ENCODE results near the gene SEMA6D.

Gene SEMA6D

GRCh38 chr15:47820747-47821319 is 103.5 kb downstream of the SEMA6D start:
- TF ChIP-seq CTCF (conservative IDR thresholded peaks at IDR 0.05): no peak
- H3K27ac ChIP-seq: no peak overlapping the region

GRCh38 chr15:47822048-47822447 is 104.7 kb downstream of the SEMA6D start:
- no peak for TF ChIP-seq CTCF (conservative IDR thresholded peaks at IDR 0.05)
- H3K27ac ChIP-seq: peak overlapping the region; percentile 51
